Body of pancreas (tissue), 4 donors: ENCODE results near the gene GJC2. TPM values are rescaled to one million over a fixed set of nuclear protein-coding genes. Genes with fewer than 3 reads are reported as not detected.

ENCODE experiments used
- ATAC-seq: fragments of 150-250 bp; one replicate; pipeline ENCODE4 v1.9.1; 2016
- DNase-seq, 4 donors: peaks; one replicate each; pipeline ENCODE4 v3.0.0-alpha.2; 2019
- H3K27ac ChIP-seq, 4 donors: fragments of 200-600 bp; sonication (generic); 1 replicate in 3 of 4; 2 replicates in 1 of 4; pipeline versions ENCODE4 v1.5.1 to v1.6.1; 2016 to 2019; ENCODE audit warnings: mild to moderate bottlenecking in 1 of 4, mixed read lengths in 1 of 4, moderate library complexity in 1 of 4
- H3K27me3 ChIP-seq, 2 donors: fragments of 200-600 bp; sonication (generic); one replicate each; pipeline ENCODE4 v1.6.0; 2016; ENCODE audit warnings: mild to moderate bottlenecking in 1 of 2
- H3K36me3 ChIP-seq, 2 donors: fragments of 200-600 bp; sonication (generic); replicated peaks in 1 of 2; 2 replicates each; pipeline ENCODE4 v1.5.1; 2016; ENCODE audit warnings: low read depth in 2 of 2; ENCODE audit not compliant: insufficient read depth in 1 of 2
- H3K4me1 ChIP-seq: fragments of 200-600 bp; sonication (generic); one replicate; pipeline ENCODE4 v1.6.0; 2016
- H3K4me3 ChIP-seq, 2 donors: fragments of 200-600 bp; sonication (generic); 1 replicate in 1 of 2; 2 replicates in 1 of 2; pipeline ENCODE4 v1.5.1; 2016 to 2019
- H3K9me3 ChIP-seq, 3 donors: fragments of 200-600 bp; sonication (generic); 1 replicate in 2 of 3; 2 replicates in 1 of 3; pipeline ENCODE4 v1.5.1; 2016
- POLR2A ChIP-seq, 3 donors: fragments of 450-650 bp; IDR thresholded peaks; one replicate each; pipeline ENCODE4 v1.6.1; 2016; ENCODE audit warnings: antibody characterized with exemption in 3 of 3, mild to moderate bottlenecking in 2 of 3
- WGBS, 2 donors: methylation state at CpG; one replicate each; pipeline ENCODE4 v1.1.5; 2017; 5-methylcytosine and 5-hydroxymethylcytosine counted together
- intact Hi-C: fragments of 100-400 bp; cut with DNase I; formaldehyde crosslinking; loops from one replicate; pipeline ENCODE4 v1.15.1; 2023
- total RNA-seq, 2 donors: library from RNA; depleted of rRNA; stranded (reverse); fragments of >200 nt; gene quantifications; one replicate each; pipeline ENCODE4 v1.1.0, GENCODE V29; 2016
- TF ChIP-seq, protein P1 (sequence below), 7 experiments: fragments of 450-650 bp in 4 of 7; fragments of 200-600 bp in 3 of 7; sonication (generic) in 3 of 7; IDR thresholded peaks; one replicate each; pipeline ENCODE4 v1.5.1; 2016 to 2019; ENCODE audit warnings: antibody characterized with exemption in 7 of 7

Gene GJC2
- total RNA-seq, 2 donors from 2014 or later = 0.33 to 1.6 TPM

- H3K27me3 ChIP-seq = no peaks in the 10 kb centered on the region
Measured at GRCh38 chr1:228168563-228169270, 19.0 kb downstream of the GJC2 start.

GRCh38 chr1:228169345-228169744, 19.6 kb downstream of the GJC2 start:
- Histone ChIP-seq H3K27ac (no peak overlapping the region), H3K36me3 (no peaks in the 10 kb centered on the region), H3K9me3 (no peaks in the 10 kb centered on the region), H3K4me3 (no peak overlapping the region), H3K4me1 (peaks cover 14% of the 10 kb centered on the region), H3K27me3 (no peaks in the 10 kb centered on the region)
- intact Hi-C loops = no loop called here
- TF ChIP-seq, protein P1, sequence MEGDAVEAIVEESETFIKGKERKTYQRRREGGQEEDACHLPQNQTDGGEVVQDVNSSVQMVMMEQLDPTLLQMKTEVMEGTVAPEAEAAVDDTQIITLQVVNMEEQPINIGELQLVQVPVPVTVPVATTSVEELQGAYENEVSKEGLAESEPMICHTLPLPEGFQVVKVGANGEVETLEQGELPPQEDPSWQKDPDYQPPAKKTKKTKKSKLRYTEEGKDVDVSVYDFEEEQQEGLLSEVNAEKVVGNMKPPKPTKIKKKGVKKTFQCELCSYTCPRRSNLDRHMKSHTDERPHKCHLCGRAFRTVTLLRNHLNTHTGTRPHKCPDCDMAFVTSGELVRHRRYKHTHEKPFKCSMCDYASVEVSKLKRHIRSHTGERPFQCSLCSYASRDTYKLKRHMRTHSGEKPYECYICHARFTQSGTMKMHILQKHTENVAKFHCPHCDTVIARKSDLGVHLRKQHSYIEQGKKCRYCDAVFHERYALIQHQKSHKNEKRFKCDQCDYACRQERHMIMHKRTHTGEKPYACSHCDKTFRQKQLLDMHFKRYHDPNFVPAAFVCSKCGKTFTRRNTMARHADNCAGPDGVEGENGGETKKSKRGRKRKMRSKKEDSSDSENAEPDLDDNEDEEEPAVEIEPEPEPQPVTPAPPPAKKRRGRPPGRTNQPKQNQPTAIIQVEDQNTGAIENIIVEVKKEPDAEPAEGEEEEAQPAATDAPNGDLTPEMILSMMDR (IDR thresholded peaks at IDR 0.05) = no peak
- no peak for TF ChIP-seq POLR2A (IDR thresholded peaks at IDR 0.05)
- ATAC-seq (no peak), DNase-seq (no peak)
- 89 to 90% methylated on average over 2 of the region's 2 CpGs for WGBS, 2 donors

More at GRCh38 chr1:228168563-228169270, 19.0 kb downstream of the GJC2 start:
- DNase-seq (no peak), ATAC-seq (no peak)
- 70 to 71% methylated on average over 7 to 12 of the region's 12 CpGs for WGBS, 2 donors
- no peak overlapping the region for H3K4me3 ChIP-seq
- H3K36me3 ChIP-seq = no peaks in the 10 kb centered on the region
- H3K27ac ChIP-seq = no peak overlapping the region
- TF ChIP-seq, protein P1 (IDR thresholded peaks at IDR 0.05) = no peak
- TF ChIP-seq POLR2A (IDR thresholded peaks at IDR 0.05) = no peak
- intact Hi-C loops = no loop called here
- peaks cover 17% of the 10 kb centered on the region for H3K4me1 ChIP-seq
- no peaks in the 10 kb centered on the region for H3K9me3 ChIP-seq

- no peak overlapping the region for H3K27ac ChIP-seq
- H3K4me1 ChIP-seq = peaks cover 8% of the 10 kb centered on the region
- H3K9me3 ChIP-seq = no peaks in the 10 kb centered on the region
- DNase-seq = no peak
- 74 to 80% methylated on average over 6 to 7 of the region's 7 CpGs for WGBS, 2 donors
- H3K36me3 ChIP-seq = peaks cover 0 to 2% of the 10 kb centered on the region in 2 donors
- ATAC-seq = no peak
- no peaks in the 10 kb centered on the region for H3K27me3 ChIP-seq
- no peak for TF ChIP-seq POLR2A (IDR thresholded peaks at IDR 0.05)
- TF ChIP-seq, protein P1 (IDR thresholded peaks at IDR 0.05) = no peak
- intact Hi-C loops = no loop called here
- H3K4me3 ChIP-seq = no peak overlapping the region
Measured at GRCh38 chr1:228170666-228171065, 20.9 kb downstream of the GJC2 start.

- intact Hi-C loops = no loop called here
- no peak for DNase-seq
- TF ChIP-seq, protein P1 (IDR thresholded peaks at IDR 0.05) = no peak
- TF ChIP-seq POLR2A (IDR thresholded peaks at IDR 0.05) = no peak
- WGBS, 2 donors = 71 to 77% methylated on average over 8 to 10 of the region's 10 CpGs
- Histone ChIP-seq H3K27ac (no peak overlapping the region), H3K27me3 (no peaks in the 10 kb centered on the region), H3K4me3 (no peak overlapping the region), H3K36me3 (peaks cover 0 to 2% of the 10 kb centered on the region in 2 donors), H3K4me1 (peaks cover 7% of the 10 kb centered on the region), H3K9me3 (no peaks in the 10 kb centered on the region)
- no peak for ATAC-seq
Measured at GRCh38 chr1:228171221-228171891, 21.6 kb downstream of the GJC2 start.
